Stimulated activated CD8-positive, alpha-beta memory T cell treated with anti-CD3 and anti-CD28 coated beads, Interleukin-7, amount 100 ng/mL, for 24 hours (primary cell): ENCODE results near the gene WFIKKN1.
A peak's percentile ranks its signal among the peaks of the same experiment; 100 is the strongest.

Experiments used
- DNase-seq: peaks from one replicate; pipeline ENCODE4 v3.0.0-alpha.2; 2020; ENCODE audit warnings: low read depth

Gene WFIKKN1

DNA sequence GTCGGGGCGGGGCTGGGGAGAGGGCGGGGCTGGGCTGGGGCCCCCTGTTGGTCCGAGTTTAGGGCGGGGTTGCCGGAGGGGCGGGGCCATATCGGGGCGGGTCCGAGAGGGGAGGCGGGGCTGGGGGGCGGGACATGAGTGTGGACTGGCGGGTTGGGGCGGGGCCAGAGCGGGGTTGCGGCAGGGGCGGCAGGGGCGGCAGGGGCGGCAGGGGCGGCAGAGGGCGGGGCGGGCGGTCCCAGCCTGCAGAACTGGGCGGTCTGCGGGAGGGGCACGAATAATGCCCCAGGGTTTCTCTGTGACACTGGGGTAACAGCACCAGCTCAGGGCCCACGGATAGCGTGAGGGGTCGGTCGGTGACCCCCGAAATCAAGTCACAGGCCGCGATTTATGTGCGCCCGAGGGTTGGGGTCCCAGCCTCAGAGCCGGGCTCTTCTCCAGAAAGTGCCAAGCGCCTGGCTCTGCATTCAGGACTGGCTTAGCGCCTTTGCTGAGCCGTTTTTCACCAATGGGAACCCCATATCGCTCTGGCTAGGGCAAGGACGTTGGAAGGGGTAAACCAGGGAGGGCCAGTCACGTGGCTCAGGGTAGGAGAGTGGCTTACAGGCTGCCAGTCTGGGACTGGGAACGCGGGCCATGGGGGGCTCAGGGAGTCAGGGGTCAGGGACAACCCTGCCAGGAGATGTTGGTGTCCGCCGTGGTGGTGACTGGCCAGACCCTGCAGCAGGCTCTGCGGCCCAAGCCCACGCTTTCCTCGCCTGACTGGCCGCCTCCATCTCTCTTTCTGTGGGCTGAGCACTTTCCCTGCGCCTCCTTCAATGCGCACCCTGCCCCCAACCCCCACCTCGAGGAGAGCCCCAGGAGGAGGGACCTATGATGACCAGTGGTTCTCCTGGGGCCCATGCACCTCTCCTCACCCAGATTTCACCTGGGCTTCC, 6.6 kb downstream of the WFIKKN1 start:
- peak; percentile 78 for DNase-seq

GRCh38 chr16:638034-638543, 7.3 kb downstream of the WFIKKN1 start:
- no peak for DNase-seq

DNA sequence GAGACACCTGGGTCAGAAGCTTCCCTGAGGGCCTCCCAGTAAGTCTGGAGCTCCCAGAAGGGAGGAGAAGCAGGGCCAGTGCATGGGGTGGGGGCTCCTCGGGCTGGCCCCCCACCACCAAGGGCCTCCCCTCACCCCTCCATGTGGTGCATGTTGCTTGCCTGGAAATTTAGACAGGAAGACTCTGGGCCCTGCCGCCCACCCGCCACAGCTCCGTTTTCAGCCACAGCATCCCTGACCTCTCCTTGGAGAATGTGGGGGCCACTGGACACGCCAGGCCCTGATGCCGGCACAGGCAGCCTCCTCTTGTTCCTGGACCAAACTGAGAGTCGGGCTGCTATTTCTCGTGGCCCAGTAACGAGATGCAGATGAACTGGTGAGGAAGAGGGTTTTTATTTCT, 8.1 kb downstream of the WFIKKN1 start:
- no peak for DNase-seq

- no peak for DNase-seq
Observed at GRCh38 chr16:640614-641013, 9.8 kb downstream of the WFIKKN1 start.

DNA sequence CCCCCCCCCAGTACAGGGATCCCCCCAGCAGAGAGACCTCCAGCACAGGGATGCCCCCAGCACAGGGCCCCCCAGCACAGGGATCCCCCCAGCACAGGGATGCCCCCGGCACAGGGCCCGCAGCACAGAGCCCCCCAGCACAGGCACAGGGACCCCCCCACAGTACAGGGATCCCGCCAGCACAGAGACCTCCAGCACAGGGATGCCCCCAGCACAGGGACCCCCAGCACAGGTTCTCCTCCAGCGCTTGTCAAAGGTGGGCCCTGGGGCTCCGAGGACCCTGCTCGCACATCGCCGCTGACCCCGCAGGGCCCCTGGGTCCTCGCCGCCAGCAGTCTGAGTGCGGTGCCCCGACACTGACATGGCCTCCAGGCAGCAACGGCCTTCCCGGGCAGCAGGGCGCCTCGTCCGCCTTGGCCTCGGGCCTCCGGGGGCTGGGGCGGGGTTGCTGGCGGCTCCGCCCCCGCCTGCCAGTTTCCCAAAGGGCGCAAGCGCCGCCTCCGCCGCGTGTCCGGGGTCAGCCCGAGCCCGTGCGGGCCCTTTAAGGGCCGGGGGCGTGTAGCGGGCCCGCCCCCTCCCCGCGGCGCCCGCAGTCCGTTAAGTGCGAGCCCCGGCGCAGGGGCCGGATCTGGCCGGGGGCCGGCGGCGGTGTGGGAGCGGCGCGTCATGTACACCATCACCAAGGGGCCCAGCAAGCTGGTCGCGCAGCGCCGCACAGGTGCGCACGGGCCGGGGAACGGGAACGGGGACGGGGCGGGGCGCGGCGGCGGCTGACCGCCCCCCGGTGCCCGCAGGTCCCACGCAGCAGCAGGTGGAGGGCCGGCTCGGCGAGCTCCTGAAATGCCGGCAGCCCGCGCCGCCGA, 10.8 kb downstream of the WFIKKN1 start, which contains the start of gene MCRIP2:
Gene MCRIP2, plus strand, starts transcription at position 503 of the 863 bp plus-strand sequence. Its CDS starts 164 bp downstream, at position 667.
- peak; percentile 41 for DNase-seq

GRCh38 chr16:642189-643049, 11.6 kb downstream of the WFIKKN1 start:
- DNase-seq = no peak

DNA sequence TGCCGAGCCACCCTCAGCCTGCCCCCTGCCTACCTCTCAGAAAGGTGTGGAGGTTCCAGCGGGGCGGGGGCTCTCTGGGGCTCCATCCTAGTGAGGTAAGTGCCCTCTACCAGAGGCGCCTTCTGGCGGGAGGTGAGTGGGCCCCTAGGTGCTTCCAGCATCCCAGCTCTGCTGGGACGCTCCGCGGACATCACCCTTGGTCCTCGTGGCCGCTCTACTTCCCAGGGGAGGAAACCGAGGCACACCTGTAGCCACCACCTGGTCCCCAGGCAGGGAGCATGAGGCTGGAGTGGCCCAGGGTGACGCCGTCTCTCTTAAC, 12.2 kb downstream of the WFIKKN1 start:
- DNase-seq = no peak

DNA sequence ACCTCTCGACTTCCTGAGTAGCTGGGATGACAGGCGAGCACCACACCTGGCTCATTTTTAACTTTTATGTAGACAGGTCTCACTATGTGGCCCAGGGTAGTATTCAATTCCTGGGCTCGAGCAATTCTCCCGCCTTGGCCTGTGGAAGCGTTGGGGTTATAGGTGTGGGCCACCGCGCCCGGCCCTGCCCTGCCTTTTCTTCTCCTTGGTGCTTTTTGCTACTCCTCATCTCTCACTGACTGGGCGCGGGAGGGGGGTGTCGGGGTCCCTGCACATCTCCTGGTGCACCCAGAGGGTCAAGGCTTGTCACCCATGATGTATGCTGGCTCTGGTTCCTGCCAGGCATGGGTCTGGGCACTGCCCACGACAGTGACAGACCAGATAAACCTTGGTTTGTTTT, 13.8 kb downstream of the WFIKKN1 start:
- DNase-seq = no peak

DNA sequence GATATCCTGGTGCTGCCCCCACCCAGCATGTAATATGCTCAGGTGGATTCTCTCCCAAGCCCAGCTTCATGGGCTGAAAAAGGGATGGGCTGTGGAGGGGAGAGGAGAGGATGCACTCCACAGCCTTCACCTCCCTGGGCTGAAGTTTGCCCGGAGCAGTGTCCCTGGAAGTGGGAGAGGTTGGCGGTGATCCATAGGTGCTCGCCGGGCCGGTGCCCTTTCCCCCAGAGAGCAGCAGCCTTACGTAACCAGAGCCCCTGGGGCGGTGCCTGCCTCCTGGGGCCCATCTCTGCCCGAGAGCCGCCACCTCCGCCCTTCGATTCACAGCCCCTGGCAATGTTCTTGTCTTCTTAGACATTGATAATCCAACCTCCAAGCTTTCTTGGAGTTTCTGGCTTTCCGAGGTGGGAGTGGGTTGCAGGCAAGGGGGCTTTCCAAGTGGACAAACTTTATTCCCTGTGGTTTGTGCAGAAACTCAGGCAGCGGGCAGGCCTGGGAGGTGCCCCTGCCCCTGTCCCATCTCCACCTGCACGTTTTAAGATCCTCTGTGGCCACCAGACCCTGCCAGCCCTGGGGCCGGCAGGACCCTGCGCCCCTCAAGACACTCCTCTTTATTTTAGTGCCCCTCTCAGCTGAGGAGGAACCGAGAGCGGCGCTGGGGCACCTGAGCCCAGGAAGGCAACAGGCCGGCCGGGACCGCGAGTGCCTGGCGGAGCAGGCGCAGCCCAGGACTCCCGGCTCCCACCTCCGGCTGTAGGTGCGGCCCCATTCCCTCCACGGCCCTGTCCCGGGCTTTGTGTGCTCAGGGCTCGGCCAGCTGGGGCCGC, 15.3 kb downstream of the WFIKKN1 start:
- no peak for DNase-seq

DNA sequence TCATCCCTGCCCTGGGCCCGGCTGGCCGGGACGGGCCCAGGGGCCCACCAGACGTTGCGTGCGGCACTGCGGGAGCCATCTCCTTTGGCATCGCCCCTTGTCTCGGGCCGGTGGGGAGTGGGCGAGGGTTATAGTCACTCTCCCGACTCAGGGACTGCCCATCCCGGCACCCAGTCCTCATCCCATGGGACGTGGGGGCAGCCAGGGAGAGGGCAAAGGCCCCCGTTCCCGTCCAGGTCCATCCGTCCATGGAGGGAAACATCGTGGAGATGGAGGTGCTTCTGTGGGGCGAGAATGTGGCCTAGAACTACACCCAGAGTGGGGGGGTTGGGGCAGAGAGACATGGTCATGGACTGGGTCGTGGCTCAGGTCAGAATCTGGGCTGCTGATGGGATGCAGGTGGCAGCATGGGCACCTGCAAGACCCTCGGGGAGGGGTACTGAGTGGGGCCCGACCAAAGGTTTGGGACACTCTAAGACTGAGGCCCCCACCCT, 15.9 kb downstream of the WFIKKN1 start:
- DNase-seq = no peak

- DNase-seq = no peak
Observed at GRCh38 chr16:647173-647902, 16.6 kb downstream of the WFIKKN1 start.

DNA sequence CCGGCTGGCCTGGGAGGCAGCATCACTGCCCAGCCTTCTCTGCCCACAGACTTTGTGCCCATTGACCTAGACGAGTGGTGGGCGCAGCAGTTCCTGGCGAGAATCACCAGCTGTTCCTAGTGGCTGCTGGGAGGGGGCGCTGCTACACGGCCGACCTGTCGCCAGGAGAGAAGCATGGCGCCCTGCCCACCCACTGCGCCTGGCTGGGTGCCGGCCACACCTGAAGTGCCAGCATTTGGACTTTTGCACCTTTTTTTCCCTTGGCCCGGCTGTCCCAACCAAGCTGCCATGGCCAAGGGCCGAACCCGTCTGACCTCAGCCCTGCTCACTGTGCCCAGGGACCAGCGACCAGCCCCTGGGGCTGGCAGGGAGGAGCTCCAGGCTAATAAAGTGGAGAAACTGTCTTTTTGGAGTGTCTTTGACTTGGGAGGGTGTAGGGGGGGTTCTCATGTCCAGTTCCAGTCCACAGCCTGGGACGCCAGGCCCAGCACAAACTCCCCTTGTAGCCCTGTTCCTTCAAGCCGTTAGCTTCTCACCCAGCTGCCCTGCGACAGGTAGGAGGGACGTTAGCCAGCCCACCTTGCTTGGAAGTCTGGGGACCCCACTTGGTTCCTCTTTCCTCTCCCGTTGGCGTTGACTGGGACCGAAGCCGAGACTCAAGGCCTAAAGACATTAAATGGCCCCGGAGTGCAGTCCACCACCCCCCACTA, 17.4 kb downstream of the WFIKKN1 start:
- DNase-seq = no peak

- DNase-seq = peak; percentile 88
Observed at GRCh38 chr16:648781-649589, 18.2 kb downstream of the WFIKKN1 start, which contains the start of gene WDR90. WDR90 (plus strand) TSS chr16:649365; CDS start chr16:649417, 52 bp downstream.

DNA sequence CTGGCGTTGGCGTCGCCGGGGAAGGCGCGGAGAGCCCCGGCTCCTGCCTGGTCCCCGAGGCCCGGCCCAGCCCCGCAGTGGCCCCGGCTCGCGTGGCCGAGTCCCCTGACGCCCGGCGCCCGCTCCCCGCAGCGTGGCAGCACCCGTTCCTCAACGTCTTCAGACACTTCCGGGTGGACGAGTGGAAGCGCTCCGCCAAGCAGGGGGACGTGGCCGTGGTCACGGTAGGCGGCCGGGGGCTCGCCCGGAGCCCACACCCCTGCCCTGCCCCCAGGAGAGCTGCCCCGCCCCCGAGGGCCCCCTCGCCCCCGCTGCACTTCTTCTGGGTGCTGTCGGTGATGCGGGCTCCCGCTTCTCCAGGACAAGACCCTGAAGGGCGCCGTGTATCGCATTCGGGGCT, 18.8 kb downstream of the WFIKKN1 start:
- DNase-seq = no peak

DNA sequence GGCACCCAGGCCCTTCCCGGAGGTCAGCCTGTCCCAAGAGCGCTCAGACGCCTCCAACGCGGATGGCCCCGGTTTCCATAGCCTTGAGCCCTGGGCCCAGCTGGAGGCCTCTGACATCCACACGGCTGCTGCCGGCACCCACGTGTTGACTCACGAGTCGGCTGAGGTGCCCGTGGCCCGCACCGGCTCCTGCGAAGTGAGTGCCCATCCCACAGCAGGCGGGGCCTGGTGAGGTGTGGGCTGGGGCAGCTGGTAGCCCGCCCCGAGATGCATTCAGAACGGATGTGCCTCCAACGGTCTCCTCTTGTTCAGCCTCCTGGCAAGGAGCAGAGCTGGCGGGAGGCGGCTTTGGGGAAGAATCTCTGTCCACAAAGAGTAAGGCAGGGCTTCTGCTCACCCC, 21.1 kb downstream of the WFIKKN1 start:
- no peak for DNase-seq

DNA sequence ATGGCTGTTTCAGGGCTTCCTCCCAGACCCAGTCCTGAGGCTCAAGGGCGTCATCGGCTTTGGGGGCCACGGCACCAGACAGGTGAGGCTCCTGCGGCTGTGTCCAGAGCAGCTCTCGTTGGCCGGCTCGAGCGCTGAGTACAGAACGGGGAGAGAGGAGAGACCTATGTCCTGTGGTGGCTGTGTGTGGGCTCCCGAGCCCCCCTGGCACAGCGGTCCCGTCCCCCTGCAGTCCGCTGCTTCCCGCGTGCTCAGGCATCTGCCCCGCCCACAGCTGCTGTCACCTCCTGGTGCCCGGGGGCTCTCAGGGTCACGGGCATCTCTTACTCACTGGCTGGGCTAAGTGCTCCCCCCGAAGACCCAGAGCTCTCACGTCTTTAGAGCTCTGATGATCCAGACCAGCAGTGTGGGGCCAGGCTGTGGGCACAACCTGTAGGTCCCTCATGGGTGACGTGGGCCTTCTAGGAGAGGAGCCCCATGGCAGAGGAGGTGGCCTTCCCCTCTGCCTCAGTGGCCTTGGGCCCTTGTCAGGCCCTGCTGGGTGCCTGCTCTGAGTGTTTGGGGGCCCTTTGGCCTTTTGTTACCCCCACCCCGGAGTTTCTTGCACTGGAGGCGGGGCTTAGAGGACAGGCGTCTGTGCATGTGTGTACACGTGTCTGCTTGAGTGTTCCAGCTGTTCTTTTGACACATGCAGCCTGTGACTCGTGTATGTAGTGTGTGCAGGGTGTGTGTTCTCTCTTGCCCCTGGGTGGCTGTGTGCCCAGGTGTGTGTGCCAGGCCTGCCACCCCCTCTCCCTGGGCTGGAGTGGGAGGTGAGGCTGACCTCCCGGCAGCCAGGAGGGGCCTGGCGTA, 21.9 kb downstream of the WFIKKN1 start:
- no peak for DNase-seq

- no peak for DNase-seq
Observed at GRCh38 chr16:654034-654433, 23.2 kb downstream of the WFIKKN1 start.
